ENCODE results near the gene ARSG.
A peak's percentile ranks its signal among the peaks of the same experiment; 100 is the strongest.

Gene ARSG

DNA sequence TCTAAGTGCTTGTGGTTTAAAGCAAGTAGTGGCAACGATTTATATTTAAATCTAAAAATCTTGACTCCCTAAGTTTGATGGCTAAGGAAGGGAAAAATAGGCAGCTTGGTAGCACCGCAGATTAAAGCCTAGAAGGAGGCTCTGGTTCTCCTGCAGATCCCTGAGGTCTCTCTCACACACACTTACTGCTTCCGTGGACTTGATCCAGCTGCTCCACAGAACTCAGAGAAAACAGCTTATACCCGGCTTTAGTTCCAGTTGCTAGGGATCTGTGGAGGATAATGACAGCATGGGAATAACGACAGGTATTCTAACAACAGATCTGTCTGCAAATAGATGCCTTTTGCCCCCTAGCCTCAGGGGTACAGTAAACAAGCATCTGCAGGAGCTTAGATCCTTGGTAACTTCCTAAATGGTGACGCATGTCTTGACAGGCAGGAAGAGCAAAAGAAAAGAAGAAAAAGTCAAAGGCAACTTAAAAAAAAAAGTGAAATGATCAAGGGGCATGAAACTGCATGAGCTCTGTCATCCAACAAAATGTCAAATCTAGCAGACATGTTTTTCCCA, 161.5 kb downstream of the ARSG start:
- DNase-seq (ENCODE audit: low read depth) = no peak

DNA sequence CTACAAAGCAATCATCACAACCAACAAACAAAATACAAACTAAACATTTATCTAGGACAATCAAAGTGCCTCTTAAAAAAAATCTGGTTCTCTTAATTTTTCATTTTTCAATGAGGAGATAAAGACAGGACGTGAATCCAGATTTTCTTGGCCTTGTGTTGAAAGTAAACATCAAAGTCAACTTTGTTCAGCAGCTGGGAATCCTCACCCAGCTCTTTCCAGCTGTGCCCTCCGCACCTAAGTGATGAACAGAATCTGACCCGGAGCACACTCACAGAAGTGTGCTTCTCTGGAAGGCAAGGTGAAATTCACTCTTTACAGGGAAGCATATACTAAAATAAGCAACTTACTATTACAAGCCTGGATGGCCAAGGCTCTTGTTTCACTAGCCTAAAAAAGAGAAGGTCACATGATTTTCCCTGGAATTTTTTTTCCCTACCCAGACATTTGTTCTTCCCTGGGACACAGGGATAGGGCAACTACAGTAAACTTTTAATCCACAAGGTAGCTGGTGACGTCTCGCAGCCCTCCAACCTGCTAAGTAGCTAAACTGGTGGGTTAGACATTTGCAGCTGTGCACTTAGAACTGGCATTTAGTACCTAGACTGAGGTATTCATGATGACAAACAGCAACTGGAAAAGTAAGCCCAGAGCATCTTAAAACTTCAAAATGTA, 162.8 kb downstream of the ARSG start:
- no peak for DNase-seq (ENCODE audit: low read depth)

DNA sequence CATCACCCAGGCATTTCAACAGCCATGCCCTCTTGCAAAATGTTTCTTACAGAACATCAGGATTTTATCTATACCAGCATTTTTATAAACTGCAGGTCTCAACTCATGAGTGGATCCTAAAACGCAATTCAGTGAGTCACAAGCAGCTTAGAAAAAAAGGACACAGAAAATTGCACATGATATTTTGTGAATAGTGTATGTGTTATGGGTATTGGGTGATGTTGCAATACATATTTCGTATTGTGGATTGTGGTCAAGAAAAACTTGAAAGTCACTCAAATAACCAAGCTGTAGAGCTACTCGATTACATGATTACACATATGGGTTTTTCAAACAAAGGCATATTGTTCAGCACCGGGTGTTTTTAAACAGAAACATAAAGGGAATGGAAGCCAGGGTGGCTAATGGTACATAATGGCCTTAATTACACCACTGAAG, 164.6 kb downstream of the ARSG start:
- DNase-seq (ENCODE audit: low read depth) = no peak

DNA sequence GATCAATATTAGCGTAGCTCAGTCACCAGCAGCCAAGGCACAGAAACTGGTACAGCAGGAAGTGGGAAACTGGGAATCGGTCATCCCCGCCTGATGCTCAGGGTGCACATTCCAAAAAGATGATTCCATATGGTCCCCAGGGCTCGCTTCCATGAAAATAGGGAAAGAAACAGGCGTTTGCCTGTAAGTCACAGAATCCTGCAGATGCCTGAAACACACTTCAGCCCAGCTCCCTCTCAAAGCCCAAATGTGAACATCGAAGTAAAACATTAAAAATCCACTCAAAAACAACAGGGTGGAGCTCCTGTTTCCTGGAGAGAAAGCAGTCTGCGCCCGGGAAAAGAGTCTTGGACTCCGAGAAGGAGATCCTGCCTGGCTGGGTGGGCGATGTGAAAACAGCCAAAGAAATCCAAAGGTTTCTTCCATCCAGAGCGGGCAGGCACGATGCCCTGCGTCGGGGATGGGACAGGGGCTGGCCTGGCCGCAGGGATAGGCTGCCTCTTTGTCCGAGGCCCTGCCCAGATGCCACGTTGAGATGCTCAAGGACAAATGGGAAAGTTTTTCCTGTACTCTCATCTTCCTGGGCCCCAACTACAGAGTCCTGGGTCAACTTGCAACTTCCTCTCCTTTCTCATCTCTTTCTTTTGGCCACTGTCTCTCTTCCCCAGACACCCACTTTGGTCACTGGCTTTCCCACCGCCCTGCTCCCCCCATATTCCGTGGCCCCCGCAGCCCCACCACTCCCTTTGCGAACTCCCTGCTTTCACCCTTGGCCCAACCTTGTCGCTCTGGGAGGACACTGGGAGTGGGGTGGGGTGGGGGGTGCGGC, 165.3 kb downstream of the ARSG start:
- no peak for DNase-seq (ENCODE audit: low read depth)

DNA sequence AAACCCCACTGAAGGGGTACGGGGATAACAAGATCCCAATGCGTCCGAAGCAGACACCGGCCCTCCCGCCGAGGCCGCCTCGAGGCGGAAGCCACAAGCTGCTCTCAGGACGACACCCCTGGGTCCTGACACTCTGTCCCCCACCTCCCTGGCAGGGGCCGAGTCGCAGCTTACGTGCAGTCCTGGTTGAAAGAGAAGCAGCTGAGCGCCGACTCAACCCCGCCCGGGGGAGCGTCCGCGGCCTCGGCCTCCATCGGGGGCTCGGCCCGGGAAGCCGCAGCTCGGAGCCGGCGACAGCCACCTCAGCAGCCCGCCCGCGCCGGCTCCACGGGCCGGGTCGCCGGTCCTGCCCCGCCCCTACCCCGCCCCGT, 165.9 kb downstream of the ARSG start, which contains the start of gene WIPI1:
Gene WIPI1, minus strand, starts transcription at position 329 of the 371 bp plus-strand sequence. Its CDS starts 75 bp downstream, at position 254.
- DNase-seq (ENCODE audit: low read depth) = no peak

DNA sequence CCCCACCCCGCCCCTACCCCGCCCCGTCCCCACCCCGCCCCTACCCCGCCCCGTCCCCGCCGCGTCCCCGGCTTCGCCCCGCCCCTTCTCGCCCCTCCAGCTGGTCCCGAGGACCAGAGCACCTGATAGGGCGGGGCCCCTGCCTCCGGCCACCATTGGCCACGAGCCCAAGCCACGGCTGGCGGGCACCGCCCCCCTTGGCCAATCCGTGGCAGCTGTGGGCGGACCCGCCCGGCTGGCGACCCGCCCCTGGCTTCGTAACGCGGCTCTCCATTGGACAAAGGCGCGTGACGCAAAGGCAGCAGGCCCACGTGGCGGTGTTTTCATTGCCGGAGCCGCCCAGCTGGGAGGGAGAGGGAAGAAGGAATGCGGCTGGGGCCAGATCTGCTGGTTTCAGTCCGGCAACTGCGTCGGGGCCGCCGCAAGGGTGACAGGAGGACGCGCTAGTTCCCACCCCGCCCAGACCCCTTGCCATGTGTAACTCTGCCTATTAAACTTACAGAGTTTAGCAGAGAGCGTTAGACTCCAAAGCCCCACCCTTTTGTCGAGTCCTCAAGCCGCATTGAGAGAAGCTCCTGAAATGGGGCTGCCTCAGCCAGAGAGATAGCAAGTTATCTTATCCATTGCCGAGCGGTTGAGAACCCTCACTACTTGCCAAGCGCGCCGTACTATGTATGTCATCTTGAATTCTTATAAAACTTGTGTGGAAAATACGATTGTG, 166.4 kb downstream of the ARSG start:
- DNase-seq (ENCODE audit: low read depth) = peak; percentile 99

DNA sequence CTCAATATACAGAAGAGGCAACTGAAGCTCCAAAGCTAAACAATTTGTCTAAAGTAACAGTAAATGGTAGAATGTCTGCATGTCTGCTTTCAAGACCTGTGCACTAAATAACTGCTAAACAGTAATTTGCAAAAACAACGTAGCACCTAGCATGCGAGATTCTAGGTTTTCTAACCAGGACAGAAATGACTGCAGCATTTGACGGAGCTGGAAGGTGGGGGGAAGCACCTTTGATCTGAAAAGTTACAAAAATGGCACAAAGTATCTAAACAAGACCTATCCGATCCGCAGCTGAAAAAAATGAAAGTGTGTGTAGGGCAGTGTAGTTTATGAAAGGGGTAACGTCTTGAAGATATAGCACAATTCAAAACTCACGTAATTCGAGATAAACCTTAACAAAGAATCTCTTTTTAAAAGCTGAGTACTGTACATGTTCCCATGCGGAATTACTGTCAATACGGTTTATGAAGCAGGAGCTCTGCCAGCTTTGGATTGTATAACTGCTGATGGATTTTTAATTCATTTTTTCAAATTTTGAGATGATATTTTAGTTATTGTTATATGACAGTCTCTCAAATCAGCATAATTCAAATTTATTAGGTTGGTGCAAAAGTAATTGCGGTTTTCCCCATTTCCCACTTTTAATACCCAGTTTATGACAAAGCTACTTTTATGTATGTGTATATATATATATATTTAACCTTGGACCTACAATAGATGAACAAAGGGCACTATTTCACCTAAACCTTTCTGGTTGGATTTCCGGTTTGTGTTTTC, 167.2 kb downstream of the ARSG start:
- no peak for DNase-seq (ENCODE audit: low read depth)

DNA sequence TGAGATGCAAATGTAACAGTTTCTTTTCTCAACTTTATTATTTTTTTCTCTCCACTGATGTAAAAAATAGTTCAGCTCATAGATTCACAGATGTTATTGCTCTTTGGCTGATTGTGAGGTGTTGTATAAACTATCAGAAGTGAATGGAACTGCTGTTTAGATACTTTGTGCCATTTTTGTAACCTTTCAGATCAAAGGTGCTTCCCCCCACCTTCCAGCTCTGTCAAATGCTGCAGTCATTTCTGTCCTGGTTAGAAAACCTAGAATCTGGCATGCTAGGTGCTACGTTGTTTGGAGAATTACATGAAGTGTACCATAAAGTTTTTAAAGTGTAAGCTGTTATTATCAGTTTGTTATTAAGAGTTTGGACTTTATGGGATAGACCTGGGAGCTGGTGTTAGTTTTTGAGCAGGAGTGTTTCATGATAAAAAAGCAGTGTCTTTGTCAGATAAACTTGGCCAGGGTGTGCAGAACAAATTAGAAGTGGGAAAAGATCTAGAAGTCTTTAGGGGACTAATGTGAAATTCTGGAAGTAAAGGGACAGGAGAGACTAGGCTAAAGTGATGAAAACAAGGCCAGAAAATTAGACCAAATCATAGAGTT, 167.8 kb downstream of the ARSG start:
- DNase-seq (ENCODE audit: low read depth) = no peak

DNA sequence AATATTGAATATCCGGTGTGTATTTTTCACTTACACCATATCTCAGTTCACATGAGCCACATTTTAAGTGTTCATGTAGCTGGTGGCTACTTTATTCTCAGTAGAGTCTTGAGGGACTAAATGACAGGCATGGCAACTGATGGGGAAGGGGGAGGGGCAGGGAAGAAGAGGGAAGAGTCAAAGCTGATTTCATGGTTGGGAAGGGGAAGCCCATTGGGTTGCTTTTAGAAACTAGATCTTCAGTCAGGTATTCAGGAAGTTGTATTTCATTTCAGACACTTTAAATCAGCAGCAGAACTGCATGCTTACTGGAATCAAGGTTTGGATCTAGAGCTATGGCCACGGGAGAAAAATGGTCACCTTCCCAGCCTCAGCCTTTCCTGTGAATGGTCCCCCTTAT, 168.9 kb downstream of the ARSG start:
- no peak for DNase-seq (ENCODE audit: low read depth)

DNA sequence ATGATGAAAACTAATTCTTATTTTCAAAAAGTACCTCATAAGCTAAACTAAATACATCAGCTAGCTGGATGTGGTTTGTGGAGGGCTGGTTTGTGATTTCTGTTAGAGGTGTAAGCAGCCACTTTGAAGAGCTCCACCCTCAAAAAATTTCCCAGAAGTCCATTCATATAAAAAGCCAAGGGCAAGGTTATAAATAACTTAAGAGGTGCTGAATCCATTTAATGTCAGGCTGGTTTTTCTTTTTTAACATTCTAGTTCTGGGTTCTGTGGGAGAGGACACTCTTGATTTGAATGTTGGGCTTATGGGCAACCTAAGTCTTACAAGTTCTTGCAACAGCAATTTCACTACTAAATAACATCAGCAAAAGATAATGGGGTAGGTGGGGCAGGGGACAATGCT, 169.4 kb downstream of the ARSG start:
- DNase-seq (ENCODE audit: low read depth) = no peak

DNA sequence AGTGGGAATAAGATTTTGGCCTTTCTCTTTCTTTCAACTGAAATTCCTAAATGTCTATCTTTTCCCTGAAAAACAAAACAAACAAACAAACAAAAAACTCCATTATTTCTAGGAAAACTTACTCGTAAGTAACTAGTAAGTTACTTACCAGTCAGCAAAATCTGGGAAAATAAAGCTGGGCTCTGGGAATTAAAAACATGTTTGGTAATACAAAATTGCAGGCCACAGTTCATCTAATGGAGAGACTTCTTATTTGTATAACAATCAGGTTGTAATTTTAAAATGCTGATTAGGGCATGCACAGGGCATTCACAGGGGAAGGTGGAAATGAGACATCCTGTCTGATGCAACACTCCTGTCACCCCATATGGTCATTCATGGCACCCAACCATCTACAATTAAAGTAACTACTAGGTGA, 169.8 kb downstream of the ARSG start:
- no peak for DNase-seq (ENCODE audit: low read depth)

DNA sequence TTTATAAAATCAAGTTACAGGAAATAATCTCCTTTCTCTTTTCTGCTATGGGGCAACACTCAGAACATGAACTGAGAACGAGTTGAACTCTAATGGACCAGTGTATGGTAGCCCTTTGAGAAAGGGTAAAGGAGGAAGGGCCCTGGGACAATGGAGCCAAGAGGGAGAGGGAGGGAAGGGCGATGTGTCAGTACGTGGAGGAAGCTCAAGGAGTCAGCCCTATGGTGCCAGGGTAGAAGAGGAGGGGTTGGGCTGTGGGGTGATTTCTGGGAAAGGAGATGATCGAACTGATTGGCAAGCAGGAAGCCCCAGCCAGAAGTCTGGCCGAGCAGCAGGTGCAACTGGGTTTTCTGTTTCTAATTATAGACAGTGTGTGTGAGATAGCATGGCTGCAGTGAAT, 170.3 kb downstream of the ARSG start:
- no peak for DNase-seq (ENCODE audit: low read depth)

DNA sequence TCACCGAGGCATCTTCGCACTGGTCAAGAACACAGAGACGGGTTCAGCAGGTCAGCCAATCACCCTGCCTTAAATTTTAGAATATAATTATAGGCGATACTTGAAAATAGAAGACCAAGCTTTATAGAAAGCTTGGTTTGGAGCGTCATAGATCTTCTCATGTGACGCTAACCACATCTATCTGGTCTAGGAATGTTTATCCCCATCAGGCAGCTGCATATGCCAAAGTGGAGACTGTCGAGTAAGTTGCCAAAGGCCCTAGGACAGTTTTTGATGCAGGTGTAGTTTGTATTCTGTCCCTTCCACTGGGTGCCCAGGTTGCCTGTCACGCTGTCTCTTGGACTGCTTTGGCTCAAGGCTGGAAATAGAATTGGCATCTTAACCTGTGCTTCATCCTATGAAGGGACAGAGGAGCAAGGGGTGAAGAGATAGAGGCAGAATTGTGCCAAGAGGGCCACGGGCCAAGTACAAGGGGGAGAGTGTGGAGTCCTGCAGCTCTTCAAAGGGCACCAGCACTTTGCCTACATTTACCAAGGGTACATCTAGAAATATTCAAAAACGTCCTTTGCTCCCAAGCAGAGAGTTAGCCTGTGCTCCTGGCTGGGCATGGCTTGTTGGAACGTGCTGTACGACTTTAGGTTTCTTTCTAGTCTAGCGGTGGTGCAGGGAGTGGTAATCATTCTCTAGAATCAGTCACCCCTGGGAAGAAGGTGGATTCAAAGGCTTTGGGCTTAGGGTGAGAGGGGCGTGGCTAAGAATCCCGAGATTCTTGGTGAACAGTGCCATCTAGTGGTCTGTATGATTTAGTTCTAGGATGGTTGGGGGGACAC, 171.3 kb downstream of the ARSG start:
- DNase-seq (ENCODE audit: low read depth) = peak; percentile 35

DNA sequence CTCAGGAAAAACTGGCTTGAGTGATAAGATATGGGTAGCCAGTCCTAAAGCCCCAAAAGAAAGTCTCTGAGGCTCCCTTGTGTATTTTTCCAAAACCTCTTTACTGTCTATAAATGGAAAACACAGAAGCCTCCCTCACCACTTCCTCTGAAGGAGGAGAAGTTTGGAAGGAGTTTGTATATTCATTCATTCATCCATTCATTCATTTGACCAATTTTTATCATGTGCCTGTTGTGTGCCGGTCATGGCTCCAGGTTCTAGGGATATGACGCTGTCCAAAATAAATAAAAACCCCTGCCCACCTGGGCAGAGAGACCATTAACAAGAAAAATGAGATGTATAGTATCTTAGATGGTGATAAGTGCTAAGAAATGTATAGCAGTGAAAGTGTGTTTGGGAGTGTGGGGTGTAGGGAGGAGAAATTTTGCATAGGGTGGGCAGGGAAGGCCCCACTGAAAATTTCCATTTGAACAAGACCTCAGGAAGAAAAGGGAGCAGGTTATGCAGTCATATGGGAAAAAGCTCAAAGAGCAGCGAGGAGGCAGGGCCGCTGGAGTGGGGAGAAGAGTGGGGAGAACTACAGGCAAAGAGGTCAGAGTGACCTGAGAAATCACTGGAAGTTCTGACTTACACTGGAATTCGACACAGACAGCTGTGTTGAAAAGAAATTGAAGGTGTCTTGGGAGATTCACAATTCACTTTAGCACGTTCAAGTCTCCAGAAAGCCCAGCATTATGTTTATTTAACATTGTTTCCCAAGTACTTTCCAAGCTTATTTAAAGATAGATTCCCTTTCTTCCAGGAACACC, 172.1 kb downstream of the ARSG start:
- DNase-seq (ENCODE audit: low read depth) = no peak

DNA sequence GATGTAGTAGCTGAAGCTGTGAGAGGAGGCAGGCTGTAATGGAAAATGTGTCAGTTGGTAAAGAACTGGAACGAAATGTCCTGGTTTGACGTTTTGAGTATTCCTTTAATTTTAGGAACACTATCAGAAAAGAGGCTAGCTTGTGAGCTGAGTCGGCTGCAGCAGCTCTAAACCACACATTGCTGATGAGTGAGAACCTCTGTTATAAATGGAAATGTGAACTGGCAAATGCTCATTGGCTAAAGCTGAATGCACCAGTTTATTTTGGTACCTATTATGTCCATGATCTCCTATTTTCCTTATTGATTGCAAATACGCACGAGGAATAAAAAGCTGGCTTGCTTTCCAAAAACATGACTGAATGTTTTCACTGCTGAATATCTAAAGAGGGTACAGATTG, 177.0 kb downstream of the ARSG start:
- DNase-seq (ENCODE audit: low read depth) = no peak

DNA sequence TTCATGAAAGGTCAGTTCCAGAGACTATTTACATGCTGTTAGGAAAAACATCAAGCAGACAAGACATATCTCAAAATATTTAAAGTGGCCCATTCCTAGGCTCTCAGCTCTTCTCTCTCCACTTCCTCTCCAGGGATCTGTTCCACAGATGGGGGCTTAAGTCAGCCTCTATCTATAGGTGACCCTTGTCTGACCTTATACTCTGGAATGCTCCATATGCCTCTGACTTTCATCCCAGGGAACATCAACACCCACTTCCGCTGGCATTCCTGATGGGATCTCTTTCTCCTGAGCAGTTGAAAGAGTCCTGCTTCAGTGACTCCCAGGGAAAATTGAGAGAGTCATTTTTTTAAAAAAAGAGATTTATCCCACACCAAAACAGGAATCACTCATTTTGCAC, 177.5 kb downstream of the ARSG start:
- DNase-seq (ENCODE audit: low read depth) = no peak

Measured in activated T-helper 1 cell treated with Interleukin-2 at 50 U/mL for 16 hours (primary cell).